Mucosa of descending colon (tissue), 3 donors: Measurements from ENCODE around the gene CDH4. TPM values are rescaled to one million over a fixed set of nuclear protein-coding genes. Genes with fewer than 3 reads are reported as not detected.

Experiments used
- ATAC-seq: fragments of 200-7000 bp; cut with Tn5 transposase; one replicate; pipeline ENCODE4 v1.9.1; 2020; ENCODE audit warnings: mild to moderate bottlenecking, moderate library complexity
- DNase-seq, 3 donors: peaks; one replicate each; pipeline ENCODE4 v3.0.0-alpha.2; 2020
- H3K36me3 ChIP-seq: fragments of 200-600 bp; one replicate; pipeline ENCODE4 v1.8.0; 2021; ENCODE audit warnings: low read depth, mild to moderate bottlenecking
- H3K4me1 ChIP-seq: fragments of 200-600 bp; one replicate; pipeline ENCODE4 v1.8.0; 2021; ENCODE audit warnings: low read depth, mild to moderate bottlenecking
- H3K4me3 ChIP-seq: fragments of 200-600 bp; one replicate; pipeline ENCODE4 v1.8.0; 2021; ENCODE audit warnings: mild to moderate bottlenecking
- H3K9me3 ChIP-seq: fragments of 200-600 bp; one replicate; pipeline ENCODE4 v1.8.0; 2021; ENCODE audit warnings: mild to moderate bottlenecking
- CTCF ChIP-seq: fragments of 200-600 bp; IDR thresholded peaks from one replicate; pipeline ENCODE4 v1.8.0; 2022; ENCODE audit warnings: antibody characterized with exemption, mild to moderate bottlenecking
- intact Hi-C, 2 donors: fragments of 100-400 bp; cut with DNase I in 1 of 2; cut with micrococcal nuclease in 1 of 2; formaldehyde crosslinking; loops; one replicate each; pipeline versions ENCODE4 v1.11.0 to v1.11.1; 2022; cut with DNase I, micrococcal nuclease
- total RNA-seq, 3 donors: library from RNA; stranded (reverse); fragmentation: NEBNext Ultra II Directional in 2 of 3; extraction: Animal tissue kit (Norgen Biotek cat#: 25700) in 2 of 3; gene quantifications; one replicate each; pipeline versions ENCODE4 v1.2.1 to v1.2.4, GENCODE V29; 2021 to 2023
- donor health status: DM: no; HTN: no; CAD: no; lungs with moderate emphysema.
- donor health status: DM: no; HTN: no; CAD: no.
- donor health status: DM: no; HTN: yes; CAD: no.

Gene CDH4
- total RNA-seq, 3 donors from 2014 or later = 0.16 TPM; not detected in 2

GRCh38 chr20:61861858-61862257 lies 609.8 kb downstream of the CDH4 start:
- TF ChIP-seq CTCF = no peak
- Histone ChIP-seq H3K9me3 (no peaks in the 10 kb centered on the region), H3K4me1 (no peaks in the 10 kb centered on the region), H3K36me3 (no peaks in the 10 kb centered on the region), H3K4me3 (no peak overlapping the region)
- intact Hi-C loops = no loop called here
- ATAC-seq (no peak), DNase-seq (no peak)

- ATAC-seq = no peak
Observed at GRCh38 chr20:61862881-61863280, 610.8 kb downstream of the CDH4 start.

DNA sequence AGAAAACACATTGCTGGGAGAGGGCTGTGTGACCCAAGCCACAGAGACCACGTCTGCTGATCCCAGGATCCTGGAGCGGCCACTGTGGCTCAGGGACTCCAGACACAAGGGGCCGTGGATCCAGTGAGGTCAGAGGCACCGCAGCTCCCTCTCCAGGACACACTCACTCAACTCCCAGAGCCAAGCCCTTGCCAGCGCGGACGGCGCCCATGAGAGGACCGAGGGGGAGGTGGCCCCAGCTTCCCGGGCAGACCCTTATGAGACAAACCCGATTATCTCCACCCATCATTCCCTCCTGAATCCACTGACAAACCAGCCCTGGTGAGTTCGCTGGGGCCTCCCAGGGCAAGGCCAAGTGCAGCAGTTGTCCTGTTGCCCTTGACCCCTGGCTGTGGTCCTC lies 612.4 kb downstream of the CDH4 start:
- intact Hi-C loops = no loop called here
- DNase-seq (no peak), ATAC-seq (no peak)
- H3K36me3 ChIP-seq = no peaks in the 10 kb centered on the region
- H3K9me3 ChIP-seq = no peaks in the 10 kb centered on the region
- no peak for TF ChIP-seq CTCF
- no peaks in the 10 kb centered on the region for H3K4me1 ChIP-seq
- H3K4me3 ChIP-seq = no peak overlapping the region

More at GRCh38 chr20:61862881-61863280, 610.8 kb downstream of the CDH4 start:
- intact Hi-C loops = no loop called here
- Histone ChIP-seq H3K4me3 (no peak overlapping the region), H3K4me1 (no peaks in the 10 kb centered on the region), H3K36me3 (no peaks in the 10 kb centered on the region), H3K9me3 (no peaks in the 10 kb centered on the region)
- DNase-seq = no peak
- no peak for TF ChIP-seq CTCF

- no peak overlapping the region for H3K4me3 ChIP-seq
- ATAC-seq = no peak
- TF ChIP-seq CTCF = no peak
- DNase-seq = no peak
- H3K4me1 ChIP-seq = no peaks in the 10 kb centered on the region
- no peaks in the 10 kb centered on the region for H3K36me3 ChIP-seq
- intact Hi-C loops = no loop called here
- no peaks in the 10 kb centered on the region for H3K9me3 ChIP-seq
Observed at GRCh38 chr20:61865353-61865752, 613.3 kb downstream of the CDH4 start.

- ATAC-seq (no peak), DNase-seq (peak in 1 of 3 donors; percentile 12)
- H3K9me3 ChIP-seq = no peaks in the 10 kb centered on the region
- no peaks in the 10 kb centered on the region for H3K36me3 ChIP-seq
- TF ChIP-seq CTCF = no peak
- intact Hi-C loops = no loop called here
- no peak overlapping the region for H3K4me3 ChIP-seq
- H3K4me1 ChIP-seq = no peaks in the 10 kb centered on the region
Observed at GRCh38 chr20:61866165-61866564, 614.1 kb downstream of the CDH4 start.

- intact Hi-C loops = no loop called here
- DNase-seq (peak in 1 of 3 donors; percentile 33), ATAC-seq (no peak)
- no peaks in the 10 kb centered on the region for H3K4me1 ChIP-seq
- TF ChIP-seq CTCF = no peak
- H3K9me3 ChIP-seq = no peaks in the 10 kb centered on the region
- no peaks in the 10 kb centered on the region for H3K36me3 ChIP-seq
- no peak overlapping the region for H3K4me3 ChIP-seq
Observed at GRCh38 chr20:61868006-61868405, 615.9 kb downstream of the CDH4 start.
